HCT116 (cell line): ENCODE data around the gene PDZD8. TPM values are rescaled to one million over a fixed set of nuclear protein-coding genes. Genes with fewer than 3 reads are reported as not detected.

ENCODE experiments used
- ATAC-seq: fragments of 200-7000 bp; cut with Tn5 transposase; 2 replicates; pipeline ENCODE4 v1.9.1; 2020; ENCODE audit warnings: mild to moderate bottlenecking, moderate library complexity
- BruUV-seq: library from RNA; stranded (reverse); fragments of 400-500 nt; replicated peaks from 2 replicates; lab custom pipeline; 2021; lab: Mats Ljungman, UMichigan
- CTCF ChIA-PET: fragments of 300-600 bp; sonication (Branson Sonifier 250); formaldehyde crosslinking; loops from one replicate; lab custom pipeline; 2021; ENCODE audit warnings: antibody characterized with exemption; lab: Charles Lee
- POLR2A ChIA-PET: fragments of 300-600, 350-600 bp; sonication (Branson Sonifier 250); formaldehyde crosslinking; loops from one replicate; lab custom pipeline; 2021; ENCODE audit warnings: antibody characterized with exemption; lab: Charles Lee
- RAD21 ChIA-PET, 2 experiments: fragments of 300-600 bp; sonication (Branson Sonifier 250); formaldehyde crosslinking; loops; one replicate each; lab custom pipeline; 2023; ENCODE audit warnings: low total read pairs in 2 of 2; ENCODE audit not compliant: uncharacterized antibody in 2 of 2, unreplicated experiment in 2 of 2, low non-redundant PET in 1 of 2; lab: Charles Lee
- DNase-seq: peaks from one replicate; pipeline ENCODE4 v3.0.0-alpha.2; 2010; ENCODE audit warnings: low read depth, low spot score
- H2AFZ ChIP-seq: fragments of 200-600 bp; shearing (Covaris generic), sonication (generic); 2 replicates; pipeline ENCODE4 v1.6.1; 2017; ENCODE audit warnings: low read depth, mixed run types, mixed read lengths, antibody characterized with exemption, low read length; ENCODE audit not compliant: poor library complexity, severe bottlenecking
- H3K27ac ChIP-seq: 2 replicates; pipeline ENCODE4 v1.5.1; 2012; ENCODE audit warnings: low read depth, low read length
- H3K27me3 ChIP-seq: fragments of 200-600 bp; sonication (generic); 2 replicates; pipeline ENCODE4 v1.6.1; 2016; ENCODE audit warnings: mixed run types, low read length, mixed read lengths; ENCODE audit not compliant: insufficient read depth
- H3K36me3 ChIP-seq, 2 experiments: fragments of 200-500 bp in 1 of 2; fragments of 200-600 bp in 1 of 2; sonication (Bioruptor generic) in 1 of 2; sonication (generic) in 1 of 2; 2 replicates each; pipeline versions ENCODE4 v1.5.1 to v1.6.1; 2014 to 2016; ENCODE audit warnings: low read length in 2 of 2, inconsistent platforms in 1 of 2, mixed read lengths in 1 of 2, mixed run types in 1 of 2; ENCODE audit not compliant: insufficient read depth in 2 of 2, control insufficient read depth in 1 of 2
- H3K4me1 ChIP-seq, 2 experiments: fragments of 200-600 bp in 1 of 2; sonication (generic) in 1 of 2; 2 replicates each; pipeline versions ENCODE4 v1.5.1 to v1.6.1; 2012 to 2017; ENCODE audit warnings: low read length in 2 of 2, inconsistent platforms in 1 of 2, mild to moderate bottlenecking in 1 of 2, mixed read lengths in 1 of 2, mixed run types in 1 of 2, moderate library complexity in 1 of 2; ENCODE audit not compliant: insufficient read depth in 2 of 2, control insufficient read depth in 1 of 2
- H3K4me2 ChIP-seq: fragments of 200-600 bp; sonication (generic); 2 replicates; pipeline ENCODE4 v1.6.1; 2017; ENCODE audit warnings: mixed run types, low read length, mixed read lengths
- H3K4me3 ChIP-seq, 2 experiments: fragments of 200-600 bp in 1 of 2; sonication (generic) in 1 of 2; replicated peaks in 1 of 2; 2 replicates each; pipeline ENCODE4 v1.5.1; 2011 to 2016; ENCODE audit warnings: low read length in 2 of 2, control low read depth in 1 of 2, low read depth in 1 of 2, mild to moderate bottlenecking in 1 of 2, mixed read lengths in 1 of 2, mixed run types in 1 of 2
- H3K79me2 ChIP-seq: fragments of 200-600 bp; sonication (generic); 2 replicates; pipeline ENCODE4 v1.6.1; 2017; ENCODE audit warnings: mild to moderate bottlenecking, mixed run types, low read length, moderate library complexity, mixed read lengths; ENCODE audit not compliant: insufficient read depth
- H3K9ac ChIP-seq: fragments of 200-600 bp; sonication (generic); 2 replicates; pipeline ENCODE4 v1.6.1; 2016; ENCODE audit warnings: low read length, mixed read lengths
- H3K9me2 ChIP-seq: fragments of 200-600 bp; sonication (generic), shearing (Covaris generic); 2 replicates; pipeline ENCODE4 v1.6.1; 2017; ENCODE audit warnings: mixed run types, mild to moderate bottlenecking, moderate library complexity; ENCODE audit not compliant: insufficient read depth
- H3K9me3 ChIP-seq, 2 experiments: fragments of 200-500 bp in 1 of 2; fragments of 200-600 bp in 1 of 2; sonication (Bioruptor generic) in 1 of 2; sonication (generic) in 1 of 2; 2 replicates each; pipeline ENCODE4 v1.6.1; 2014 to 2017; ENCODE audit warnings: low read length in 2 of 2, mixed read lengths in 2 of 2, inconsistent platforms in 1 of 2, low read depth in 1 of 2, mild to moderate bottlenecking in 1 of 2, mixed run types in 1 of 2, moderate library complexity in 1 of 2; ENCODE audit not compliant: control insufficient read depth in 1 of 2, insufficient read depth in 1 of 2
- H4K20me1 ChIP-seq: fragments of 200-600 bp; sonication (generic), shearing (Covaris generic); 2 replicates; pipeline ENCODE4 v1.6.1; 2017; ENCODE audit warnings: mixed run types, mild to moderate bottlenecking, moderate library complexity; ENCODE audit not compliant: insufficient read depth
- EZH2phosphoT487 ChIP-seq: fragments of 200-600 bp; IDR thresholded peaks from 2 replicates; pipeline ENCODE4 v1.6.1; 2018; ENCODE audit warnings: antibody characterized with exemption, borderline replicate concordance
- POLR2AphosphoS5 ChIP-seq: IDR thresholded peaks from 2 replicates; pipeline ENCODE4 v1.6.1; 2011; ENCODE audit warnings: mild to moderate bottlenecking, low read depth, low read length, moderate library complexity
- SIN3A ChIP-seq: IDR thresholded peaks from 2 replicates; pipeline ENCODE4 v1.6.1; 2012; ENCODE audit warnings: low read depth
- SP1 ChIP-seq: IDR thresholded peaks from 2 replicates; pipeline ENCODE4 v1.6.1; 2012; ENCODE audit warnings: low read depth
- ZFX ChIP-seq: fragments of 450-650 bp; IDR thresholded peaks from 2 replicates; pipeline ENCODE4 v1.6.1; 2017
- ZNF274 ChIP-seq: fragments of 200-500 bp; sonication (Bioruptor generic); IDR thresholded peaks from 2 replicates; pipeline ENCODE4 v1.6.1; 2014; ENCODE audit warnings: mild to moderate bottlenecking, low read depth, low read length, inconsistent platforms
- intact Hi-C: fragments of 100-400 bp; cut with micrococcal nuclease; formaldehyde crosslinking; loops from 2 replicates; pipeline ENCODE4 v1.10.0; 2022
- total RNA-seq: library from RNA; stranded (reverse); gene quantifications from one replicate; pipeline ENCODE4 v1.2.1, GENCODE V29; 2021; ENCODE audit not compliant: unreplicated experiment
- TF ChIP-seq, protein P1 (sequence below): IDR thresholded peaks from 2 replicates; pipeline ENCODE4 v1.6.1; 2011; ENCODE audit warnings: mild to moderate bottlenecking, low read length, moderate library complexity; ENCODE audit not compliant: insufficient replicate concordance; ENCODE audit errors: extremely low read depth
- TF ChIP-seq, protein P2 (sequence below), 3 experiments: fragments of 200-600 bp in 1 of 3; sonication (generic) in 1 of 3; IDR thresholded peaks in 2 of 3; conservative IDR thresholded peaks in 1 of 3; 2 replicates each; pipeline ENCODE4 v1.5.1; 2012 to 2017; ENCODE audit warnings: low read depth in 2 of 3, low read length in 2 of 3, antibody characterized with exemption in 1 of 3, borderline replicate concordance in 1 of 3, control low read depth in 1 of 3, mild to moderate bottlenecking in 1 of 3, mixed read lengths in 1 of 3, mixed run types in 1 of 3, moderate library complexity in 1 of 3; ENCODE audit not compliant: insufficient read depth in 1 of 3

The PDZD8 gene
- total RNA-seq, 1 experiment from 2014 or later: 61.7 TPM

DNA sequence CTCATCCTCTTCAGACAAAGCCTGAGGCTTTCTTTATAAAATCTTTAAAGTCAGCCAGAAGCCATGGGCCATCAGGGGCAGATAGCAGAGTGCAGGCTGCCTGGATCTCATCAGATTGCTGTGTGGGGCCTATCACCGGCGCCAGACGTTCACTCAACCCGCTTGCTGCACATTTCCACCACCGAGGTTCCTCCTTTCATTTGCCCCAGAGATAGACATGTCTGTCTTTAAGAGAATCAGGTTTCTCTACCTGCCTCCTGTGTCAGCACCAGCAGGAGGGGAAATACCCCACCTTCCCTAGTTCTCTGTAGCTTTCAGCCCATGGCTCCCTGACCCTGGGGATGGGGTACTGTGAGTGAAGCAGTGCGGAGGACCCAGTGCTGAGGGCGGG is 112.3 kb downstream of the PDZD8 start:
- no peak overlapping the region for H3K27ac ChIP-seq
- DNase-seq (no peak), ATAC-seq (no peak; the same call in 1 of the 2 replicates)
- POLR2A ChIA-PET: no interaction called here
- intact Hi-C loops: no loop called here
- peaks cover 36% of the 10 kb centered on the region for H3K27me3 ChIP-seq
- H4K20me1 ChIP-seq: no peaks in the 10 kb centered on the region
- H3K79me2 ChIP-seq: no peaks in the 10 kb centered on the region
- no peak overlapping the region for H2AFZ ChIP-seq
- no TSS peak for BruUV-seq
- no peaks in the 10 kb centered on the region for H3K4me1 ChIP-seq
- TF ChIP-seq POLR2AphosphoS5 (no peak), SP1 (no peak), SIN3A (no peak), EZH2phosphoT487 (no peak), ZNF274 (no peak), ZFX (no peak)
- TF ChIP-seq, protein P1, sequence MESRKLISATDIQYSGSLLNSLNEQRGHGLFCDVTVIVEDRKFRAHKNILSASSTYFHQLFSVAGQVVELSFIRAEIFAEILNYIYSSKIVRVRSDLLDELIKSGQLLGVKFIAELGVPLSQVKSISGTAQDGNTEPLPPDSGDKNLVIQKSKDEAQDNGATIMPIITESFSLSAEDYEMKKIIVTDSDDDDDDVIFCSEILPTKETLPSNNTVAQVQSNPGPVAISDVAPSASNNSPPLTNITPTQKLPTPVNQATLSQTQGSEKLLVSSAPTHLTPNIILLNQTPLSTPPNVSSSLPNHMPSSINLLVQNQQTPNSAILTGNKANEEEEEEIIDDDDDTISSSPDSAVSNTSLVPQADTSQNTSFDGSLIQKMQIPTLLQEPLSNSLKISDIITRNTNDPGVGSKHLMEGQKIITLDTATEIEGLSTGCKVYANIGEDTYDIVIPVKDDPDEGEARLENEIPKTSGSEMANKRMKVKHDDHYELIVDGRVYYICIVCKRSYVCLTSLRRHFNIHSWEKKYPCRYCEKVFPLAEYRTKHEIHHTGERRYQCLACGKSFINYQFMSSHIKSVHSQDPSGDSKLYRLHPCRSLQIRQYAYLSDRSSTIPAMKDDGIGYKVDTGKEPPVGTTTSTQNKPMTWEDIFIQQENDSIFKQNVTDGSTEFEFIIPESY: no peak
- TF ChIP-seq, protein P2, sequence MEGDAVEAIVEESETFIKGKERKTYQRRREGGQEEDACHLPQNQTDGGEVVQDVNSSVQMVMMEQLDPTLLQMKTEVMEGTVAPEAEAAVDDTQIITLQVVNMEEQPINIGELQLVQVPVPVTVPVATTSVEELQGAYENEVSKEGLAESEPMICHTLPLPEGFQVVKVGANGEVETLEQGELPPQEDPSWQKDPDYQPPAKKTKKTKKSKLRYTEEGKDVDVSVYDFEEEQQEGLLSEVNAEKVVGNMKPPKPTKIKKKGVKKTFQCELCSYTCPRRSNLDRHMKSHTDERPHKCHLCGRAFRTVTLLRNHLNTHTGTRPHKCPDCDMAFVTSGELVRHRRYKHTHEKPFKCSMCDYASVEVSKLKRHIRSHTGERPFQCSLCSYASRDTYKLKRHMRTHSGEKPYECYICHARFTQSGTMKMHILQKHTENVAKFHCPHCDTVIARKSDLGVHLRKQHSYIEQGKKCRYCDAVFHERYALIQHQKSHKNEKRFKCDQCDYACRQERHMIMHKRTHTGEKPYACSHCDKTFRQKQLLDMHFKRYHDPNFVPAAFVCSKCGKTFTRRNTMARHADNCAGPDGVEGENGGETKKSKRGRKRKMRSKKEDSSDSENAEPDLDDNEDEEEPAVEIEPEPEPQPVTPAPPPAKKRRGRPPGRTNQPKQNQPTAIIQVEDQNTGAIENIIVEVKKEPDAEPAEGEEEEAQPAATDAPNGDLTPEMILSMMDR (IDR thresholded peaks at IDR 0.05 in 2 of 3, conservative IDR thresholded peaks at IDR 0.05 in 1 of 3; ENCODE audit: borderline replicate concordance in 1 of 3, insufficient read depth in 1 of 3, low read depth in 2 of 3, low read length in 2 of 3): no peak
- no peaks in the 10 kb centered on the region for H3K36me3 ChIP-seq
- RAD21 ChIA-PET: no interaction called here
- H3K4me3 ChIP-seq: no peak overlapping the region
- H3K9ac ChIP-seq: no peak overlapping the region
- no peaks in the 10 kb centered on the region for H3K9me2 ChIP-seq
- H3K4me2 ChIP-seq: no peak overlapping the region
- H3K9me3 ChIP-seq: no peaks in the 10 kb centered on the region
- CTCF ChIA-PET: no interaction called here
